NCI-H1105 (cell line): ENCODE results near the gene FAIM2.

Source experiments
- DNase-seq: peaks from one replicate; lab custom pipeline; 2025; lab: John Stamatoyannopoulos, UW

The FAIM2 gene

GRCh38 chr12:49917166-49917787, 13.6 kb upstream of the FAIM2 start:
- DNase-seq, result no peak

GRCh38 chr12:49916129-49916919, 12.6 kb upstream of the FAIM2 start:
- no peak for DNase-seq

- no peak for DNase-seq
These were observed 8.9 kb upstream of the FAIM2 start for GRCh38 chr12:49912345-49913255.

- DNase-seq, result no peak
These were observed 7.5 kb upstream of the FAIM2 start for GRCh38 chr12:49911213-49911605.

- DNase-seq, result no peak
These were observed 6.9 kb upstream of the FAIM2 start for GRCh38 chr12:49910331-49911212.

GRCh38 chr12:49909826-49910225, 6.1 kb upstream of the FAIM2 start:
- DNase-seq, result no peak

GRCh38 chr12:49909356-49909755, 5.7 kb upstream of the FAIM2 start:
- DNase-seq, result no peak

- no peak for DNase-seq
These were observed 3.7 kb upstream of the FAIM2 start for GRCh38 chr12:49907352-49907751.

- no peak for DNase-seq
These were observed 2.1 kb upstream of the FAIM2 start for GRCh38 chr12:49905718-49906314.

GRCh38 chr12:49904601-49905000, 901 bp upstream of the FAIM2 start:
- no peak for DNase-seq

- no peak for DNase-seq
These were observed 375 bp downstream of the FAIM2 start for GRCh38 chr12:49903351-49903699.

GRCh38 chr12:49902399-49903350, 1.0 kb downstream of the FAIM2 start:
- no peak for DNase-seq

- no peak for DNase-seq
These were observed 1.7 kb downstream of the FAIM2 start for GRCh38 chr12:49901986-49902385.

- DNase-seq, result no peak
These were observed 2.7 kb downstream of the FAIM2 start for GRCh38 chr12:49901026-49901425.

- no peak for DNase-seq
These were observed 3.3 kb downstream of the FAIM2 start for GRCh38 chr12:49900371-49900770.

- DNase-seq, result no peak
These were observed 3.8 kb downstream of the FAIM2 start for GRCh38 chr12:49899921-49900320.

GRCh38 chr12:49899286-49899843, 4.3 kb downstream of the FAIM2 start:
- DNase-seq, result no peak

- DNase-seq, result no peak
These were observed 6.4 kb downstream of the FAIM2 start for GRCh38 chr12:49897276-49897675.

- DNase-seq, result no peak
These were observed 7.9 kb downstream of the FAIM2 start for GRCh38 chr12:49895773-49896172.

GRCh38 chr12:49894751-49895148, 8.9 kb downstream of the FAIM2 start:
- no peak for DNase-seq
